ENCODE measurements around the gene NOL11.

NOL11 gene

GRCh38 chr17:67765623-67766022 lies 47.9 kb downstream of the NOL11 start:
- TF ChIP-seq CTCF (IDR thresholded peaks at IDR 0.05; ENCODE audit: low read depth, low read length, missing control alignments) = no peak
- DNase-seq = no peak
- in situ Hi-C loops (cut with HindIII; ENCODE audit: low pct_ligation_motif_present, low sequenced_read_pairs) = no loop called here
- Histone ChIP-seq H3K4me3 (ENCODE audit: low read depth, low read length) (no peak overlapping the region), H3K27ac (no peak overlapping the region), H3K27me3 (replicated peaks) (no peaks in the 10 kb centered on the region), H3K36me3 (replicated peaks) (no peaks in the 10 kb centered on the region)

GRCh38 chr17:67769231-67769630 lies 51.5 kb downstream of the NOL11 start:
- Histone ChIP-seq H3K36me3 (replicated peaks) (no peaks in the 10 kb centered on the region), H3K27ac (no peak overlapping the region), H3K4me3 (ENCODE audit: low read depth, low read length) (no peak overlapping the region), H3K27me3 (replicated peaks) (no peaks in the 10 kb centered on the region)
- no peak for TF ChIP-seq CTCF (IDR thresholded peaks at IDR 0.05; ENCODE audit: low read depth, low read length, missing control alignments)
- in situ Hi-C loops (cut with HindIII; ENCODE audit: low pct_ligation_motif_present, low sequenced_read_pairs) = no loop called here
- no peak for DNase-seq

- no peak for DNase-seq
- Histone ChIP-seq H3K36me3 (replicated peaks) (no peaks in the 10 kb centered on the region), H3K27ac (no peak overlapping the region), H3K4me3 (ENCODE audit: low read depth, low read length) (no peak overlapping the region), H3K27me3 (replicated peaks) (no peaks in the 10 kb centered on the region)
- no peak for TF ChIP-seq CTCF (IDR thresholded peaks at IDR 0.05; ENCODE audit: low read depth, low read length, missing control alignments)
- in situ Hi-C loops (cut with HindIII; ENCODE audit: low pct_ligation_motif_present, low sequenced_read_pairs) = no loop called here
These were observed 52.8 kb downstream of the NOL11 start for GRCh38 chr17:67770539-67770938.

GRCh38 chr17:67772679-67773078 lies 54.9 kb downstream of the NOL11 start:
- in situ Hi-C loops (cut with HindIII; ENCODE audit: low pct_ligation_motif_present, low sequenced_read_pairs) = no loop called here
- TF ChIP-seq CTCF (IDR thresholded peaks at IDR 0.05; ENCODE audit: low read depth, low read length, missing control alignments) = no peak
- no peaks in the 10 kb centered on the region for H3K27me3 ChIP-seq (replicated peaks)

GRCh38 chr17:67773246-67773645 lies 55.5 kb downstream of the NOL11 start:
- Histone ChIP-seq H3K4me3 (ENCODE audit: low read depth, low read length) (no peak overlapping the region), H3K27ac (no peak overlapping the region), H3K27me3 (replicated peaks) (no peaks in the 10 kb centered on the region), H3K36me3 (replicated peaks) (no peaks in the 10 kb centered on the region)
- DNase-seq = no peak
- in situ Hi-C loops (cut with HindIII; ENCODE audit: low pct_ligation_motif_present, low sequenced_read_pairs) = no loop called here
- TF ChIP-seq CTCF (IDR thresholded peaks at IDR 0.05; ENCODE audit: low read depth, low read length, missing control alignments) = no peak

More at GRCh38 chr17:67772679-67773078, 54.9 kb downstream of the NOL11 start:
- no peak for DNase-seq
- Histone ChIP-seq H3K4me3 (ENCODE audit: low read depth, low read length) (no peak overlapping the region), H3K36me3 (replicated peaks) (no peaks in the 10 kb centered on the region), H3K27ac (no peak overlapping the region)

DNA sequence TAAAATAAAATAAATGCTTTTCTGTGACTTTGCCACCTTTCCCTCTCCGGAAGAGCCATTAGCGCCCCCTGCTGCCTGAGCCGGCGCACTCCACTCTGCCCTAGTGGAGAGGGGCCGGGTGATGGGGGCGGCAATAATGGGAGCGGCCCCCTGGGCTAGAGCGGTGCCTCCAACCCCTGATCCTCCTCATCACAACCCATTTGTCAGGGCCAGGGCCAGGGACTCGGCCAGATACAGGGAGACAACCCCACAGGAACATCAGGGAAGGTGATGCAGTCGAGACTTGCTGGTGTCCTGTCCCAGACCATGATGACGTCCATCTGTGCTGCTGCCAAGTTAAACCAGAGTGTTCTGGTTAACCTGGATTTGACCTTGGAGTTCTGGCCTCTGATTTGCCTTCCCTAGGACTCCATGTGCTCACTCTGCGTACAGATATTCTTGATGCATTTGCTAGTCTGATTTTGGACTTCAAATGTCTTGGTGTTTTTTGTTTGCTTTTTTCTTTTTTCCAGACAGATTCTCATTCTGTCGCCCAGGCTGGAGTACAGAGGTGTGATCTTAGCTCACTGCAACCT lies 61.4 kb downstream of the NOL11 start:
- TF ChIP-seq CTCF (IDR thresholded peaks at IDR 0.05; ENCODE audit: low read depth, low read length, missing control alignments) = peak; percentile 82
- in situ Hi-C loops (cut with HindIII; ENCODE audit: low pct_ligation_motif_present, low sequenced_read_pairs) = no loop called here
- peak; percentile 87 for DNase-seq
- H3K27ac ChIP-seq = no peak overlapping the region
- H3K27me3 ChIP-seq (replicated peaks) = no peaks in the 10 kb centered on the region
- H3K36me3 ChIP-seq (replicated peaks) = no peaks in the 10 kb centered on the region
- no peak overlapping the region for H3K4me3 ChIP-seq (ENCODE audit: low read depth, low read length)
